OCI-LY7 (cell line): ENCODE data around the gene ZGPAT. TPM values are rescaled to one million over a fixed set of nuclear protein-coding genes. Genes with fewer than 3 reads are reported as not detected.

Experiments used
- BruUV-seq: library from RNA; stranded (reverse); fragments of 400-500 nt; replicated peaks from 2 replicates; lab custom pipeline; 2021; lab: Mats Ljungman, UMichigan
- CTCF ChIA-PET: fragments of 300-600 bp; sonication (Branson Sonifier 250); formaldehyde crosslinking; loops from one replicate; lab custom pipeline; 2022; ENCODE audit warnings: antibody characterized with exemption; ENCODE audit not compliant: unreplicated experiment; lab: Charles Lee
- POLR2A ChIA-PET: fragments of 300-600 bp; sonication (Branson Sonifier 250); formaldehyde crosslinking; loops from one replicate; lab custom pipeline; 2022; ENCODE audit warnings: antibody characterized with exemption; lab: Charles Lee
- DNase-seq: peaks from one replicate; pipeline ENCODE4 v3.0.0-alpha.2; 2015; ENCODE audit warnings: low spot score
- H2AFZ ChIP-seq: fragments of 200-600 bp; sonication (generic), shearing (Covaris generic); 2 replicates; pipeline ENCODE4 v1.6.1; 2014; ENCODE audit warnings: mild to moderate bottlenecking, antibody characterized with exemption, low read length, moderate library complexity
- H3K27ac ChIP-seq: fragments of 200-600 bp; sonication (generic); 2 replicates; pipeline ENCODE4 v1.5.1; 2014; ENCODE audit warnings: mixed run types, low read depth, mild to moderate bottlenecking, moderate library complexity, low read length, inconsistent platforms; ENCODE audit not compliant: poor library complexity, severe bottlenecking
- H3K36me3 ChIP-seq: fragments of 200-600 bp; sonication (generic); 2 replicates; pipeline ENCODE4 v1.6.1; 2014; ENCODE audit warnings: mild to moderate bottlenecking, antibody characterized with exemption, low read length, moderate library complexity, mixed read lengths; ENCODE audit not compliant: insufficient read depth
- H3K4me1 ChIP-seq: fragments of 200-600 bp; sonication (generic); 2 replicates; pipeline ENCODE4 v1.5.1; 2014; ENCODE audit warnings: mild to moderate bottlenecking, low read length; ENCODE audit not compliant: insufficient read depth, poor library complexity, severe bottlenecking
- H3K4me2 ChIP-seq: fragments of 200-600 bp; sonication (generic); 2 replicates; pipeline ENCODE4 v1.6.1; 2014; ENCODE audit warnings: mild to moderate bottlenecking, low read length
- H3K4me3 ChIP-seq: fragments of 200-600 bp; sonication (generic); 2 replicates; pipeline ENCODE4 v1.5.1; 2014; ENCODE audit warnings: mild to moderate bottlenecking, low read depth, low read length; ENCODE audit not compliant: poor library complexity, severe bottlenecking
- H3K79me2 ChIP-seq: fragments of 200-600 bp; sonication (generic); 2 replicates; pipeline ENCODE4 v1.6.1; 2016; ENCODE audit warnings: low read depth, mild to moderate bottlenecking, low read length, moderate library complexity, mixed read lengths; ENCODE audit not compliant: insufficient read depth
- H3K9me2 ChIP-seq: fragments of 200-600 bp; sonication (generic); 2 replicates; pipeline ENCODE4 v1.6.1; 2016; ENCODE audit warnings: mild to moderate bottlenecking, low read length, mixed read lengths; ENCODE audit not compliant: insufficient read depth
- H3K9me3 ChIP-seq: fragments of 200-600 bp; sonication (generic); 2 replicates; pipeline ENCODE4 v1.6.1; 2014; ENCODE audit warnings: mild to moderate bottlenecking, mixed run types, low read length, mixed read lengths
- H4K20me1 ChIP-seq: fragments of 200-600 bp; sonication (generic); 2 replicates; pipeline ENCODE4 v1.6.1; 2014; ENCODE audit warnings: mild to moderate bottlenecking, antibody characterized with exemption, low read length, moderate library complexity, mixed read lengths; ENCODE audit not compliant: insufficient read depth
- EZH2phosphoT487 ChIP-seq: fragments of 200-600 bp; sonication (generic); IDR thresholded peaks from 2 replicates; pipeline ENCODE4 v1.6.1; 2018; ENCODE audit warnings: low read depth, borderline replicate concordance, mild to moderate bottlenecking, mixed run types, antibody characterized with exemption, low read length, moderate library complexity, mixed read lengths
- intact Hi-C: fragments of 100-400 bp; cut with micrococcal nuclease; formaldehyde crosslinking; loops from one replicate; pipeline ENCODE4 v1.10.0; 2022; ENCODE audit not compliant: unreplicated experiment
- total RNA-seq, 2 experiments: library from RNA; depleted of rRNA in 1 of 2; stranded (reverse); fragments of >200 nt in 1 of 2; shearing (Covaris generic) in 1 of 2; gene quantifications; 2 replicates each; pipeline ENCODE4 v1.2.3, GENCODE V29; 2014 to 2022
- TF ChIP-seq, protein P1 (sequence below): fragments of 200-600 bp; sonication (generic); conservative IDR thresholded peaks from 2 replicates; pipeline ENCODE4 v1.5.1; 2014; ENCODE audit warnings: mild to moderate bottlenecking, antibody characterized with exemption, low read length, moderate library complexity, mixed read lengths

Gene ZGPAT
- total RNA-seq, 2 experiments from 2014 or later = 43.9 to 55.4 TPM

DNA sequence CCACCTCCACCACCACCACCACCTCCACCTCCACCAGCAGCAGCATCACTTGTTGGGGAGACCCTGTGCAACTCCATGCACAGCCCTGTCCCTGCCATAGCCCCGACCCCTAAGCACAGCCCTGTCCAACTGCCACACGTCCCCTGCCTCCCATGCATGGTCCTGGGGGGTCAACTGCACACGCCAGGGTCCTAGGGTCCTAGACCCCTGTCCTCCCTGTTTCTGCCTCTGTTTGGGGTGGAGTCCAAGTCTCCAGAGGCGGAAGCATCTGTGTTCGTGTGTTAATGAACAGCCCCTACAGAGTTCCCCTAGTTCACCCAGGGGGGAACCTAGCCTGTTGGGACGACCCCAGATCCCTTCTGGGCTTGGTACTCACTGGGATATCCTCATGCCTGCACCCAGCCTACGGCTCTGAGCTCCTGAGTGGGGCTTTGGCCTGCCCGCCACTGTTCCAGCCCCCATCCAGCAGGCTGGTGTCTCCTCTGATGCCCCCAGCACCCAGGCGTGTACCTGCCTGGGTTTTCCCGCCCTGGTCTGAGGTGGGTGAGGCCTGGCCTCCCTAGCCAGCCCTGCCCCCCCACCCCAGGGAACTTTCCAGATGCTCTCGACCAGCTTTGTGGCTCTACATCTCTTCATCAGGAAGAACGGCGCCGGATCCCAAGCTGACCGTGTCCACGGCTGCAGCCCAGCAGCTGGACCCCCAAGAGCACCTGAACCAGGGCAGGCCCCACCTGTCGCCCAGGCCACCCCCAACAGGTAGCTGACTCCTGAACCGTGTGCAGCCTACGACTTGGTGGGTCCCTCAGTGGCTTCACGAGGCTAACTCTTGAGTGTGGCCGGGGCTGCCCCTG lies 13.9 kb upstream of the ZGPAT start:
- no peaks in the 10 kb centered on the region for H3K9me2 ChIP-seq
- intact Hi-C loops = no loop called here
- no peak for DNase-seq
- H3K4me3 ChIP-seq = no peak overlapping the region
- no TSS peak for BruUV-seq
- no peaks in the 10 kb centered on the region for H3K79me2 ChIP-seq
- H3K9me3 ChIP-seq = no peaks in the 10 kb centered on the region
- POLR2A ChIA-PET = interaction anchor here (1.0 kb wide), 1 partner anchor 170 kb away, joined by 4 read pairs; no protein-coding TSS in a partner anchor
- no peak overlapping the region for H3K27ac ChIP-seq
- H3K4me1 ChIP-seq = peaks cover 1% of the 10 kb centered on the region
- TF ChIP-seq, protein P1, sequence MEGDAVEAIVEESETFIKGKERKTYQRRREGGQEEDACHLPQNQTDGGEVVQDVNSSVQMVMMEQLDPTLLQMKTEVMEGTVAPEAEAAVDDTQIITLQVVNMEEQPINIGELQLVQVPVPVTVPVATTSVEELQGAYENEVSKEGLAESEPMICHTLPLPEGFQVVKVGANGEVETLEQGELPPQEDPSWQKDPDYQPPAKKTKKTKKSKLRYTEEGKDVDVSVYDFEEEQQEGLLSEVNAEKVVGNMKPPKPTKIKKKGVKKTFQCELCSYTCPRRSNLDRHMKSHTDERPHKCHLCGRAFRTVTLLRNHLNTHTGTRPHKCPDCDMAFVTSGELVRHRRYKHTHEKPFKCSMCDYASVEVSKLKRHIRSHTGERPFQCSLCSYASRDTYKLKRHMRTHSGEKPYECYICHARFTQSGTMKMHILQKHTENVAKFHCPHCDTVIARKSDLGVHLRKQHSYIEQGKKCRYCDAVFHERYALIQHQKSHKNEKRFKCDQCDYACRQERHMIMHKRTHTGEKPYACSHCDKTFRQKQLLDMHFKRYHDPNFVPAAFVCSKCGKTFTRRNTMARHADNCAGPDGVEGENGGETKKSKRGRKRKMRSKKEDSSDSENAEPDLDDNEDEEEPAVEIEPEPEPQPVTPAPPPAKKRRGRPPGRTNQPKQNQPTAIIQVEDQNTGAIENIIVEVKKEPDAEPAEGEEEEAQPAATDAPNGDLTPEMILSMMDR = no peak
- TF ChIP-seq EZH2phosphoT487 = no peak
- CTCF ChIA-PET = interaction anchor here (0.5 kb wide), 1 partner anchor 32 kb away, joined by 4 read pairs; no protein-coding TSS in a partner anchor
- no peak overlapping the region for H3K4me2 ChIP-seq
- H4K20me1 ChIP-seq = no peaks in the 10 kb centered on the region
- peaks cover 26% of the 10 kb centered on the region for H3K36me3 ChIP-seq
- no peak overlapping the region for H2AFZ ChIP-seq

DNA sequence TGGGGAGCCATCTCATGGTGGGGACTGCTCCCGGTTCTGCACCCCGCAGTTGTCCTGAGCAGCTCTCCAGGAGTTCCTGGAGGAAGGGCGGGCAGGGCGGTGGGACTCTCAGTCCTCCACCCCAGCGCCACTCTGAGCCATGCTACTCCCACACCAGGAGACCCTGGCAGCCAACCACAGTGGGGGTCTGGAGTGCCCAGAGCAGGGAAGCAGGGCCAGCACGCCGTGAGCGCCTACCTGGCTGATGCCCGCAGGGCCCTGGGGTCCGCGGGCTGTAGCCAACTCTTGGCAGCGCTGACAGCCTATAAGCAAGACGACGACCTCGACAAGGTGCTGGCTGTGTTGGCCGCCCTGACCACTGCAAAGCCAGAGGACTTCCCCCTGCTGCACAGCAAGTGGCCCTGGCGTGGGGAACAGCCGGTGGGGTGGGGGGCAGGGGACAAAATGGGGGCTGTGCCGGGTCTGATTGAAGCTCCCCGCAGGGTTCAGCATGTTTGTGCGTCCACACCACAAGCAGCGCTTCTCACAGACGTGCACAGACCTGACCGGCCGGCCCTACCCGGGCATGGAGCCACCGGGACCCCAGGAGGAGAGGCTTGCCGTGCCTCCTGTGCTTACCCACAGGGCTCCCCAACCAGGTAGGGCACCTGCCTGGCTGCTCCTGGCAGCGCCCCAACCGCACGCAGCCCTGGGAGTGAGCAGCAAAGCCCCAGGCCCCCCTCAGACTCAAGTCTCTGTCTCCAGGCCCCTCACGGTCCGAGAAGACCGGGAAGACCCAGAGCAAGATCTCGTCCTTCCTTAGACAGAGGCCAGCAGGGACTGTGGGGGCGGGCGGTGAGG lies 13.0 kb upstream of the ZGPAT start:
- TF ChIP-seq, protein P1 = no peak
- no peak for TF ChIP-seq EZH2phosphoT487
- no peaks in the 10 kb centered on the region for H4K20me1 ChIP-seq
- no peaks in the 10 kb centered on the region for H3K79me2 ChIP-seq
- H3K36me3 ChIP-seq = peaks cover 29% of the 10 kb centered on the region
- ChIA-PET CTCF (interaction anchor here (0.5 kb wide), 1 partner anchor 31 kb away, joined by 4 read pairs; no protein-coding TSS in a partner anchor), POLR2A (interaction anchor here (1.0 kb wide), 1 partner anchor 169 kb away, joined by 4 read pairs; no protein-coding TSS in a partner anchor)
- BruUV-seq = no TSS peak
- H2AFZ ChIP-seq = no peak overlapping the region
- no peaks in the 10 kb centered on the region for H3K9me2 ChIP-seq
- no peak overlapping the region for H3K27ac ChIP-seq
- DNase-seq = no peak
- intact Hi-C loops = no loop called here
- no peaks in the 10 kb centered on the region for H3K9me3 ChIP-seq
- no peak overlapping the region for H3K4me3 ChIP-seq
- H3K4me2 ChIP-seq = no peak overlapping the region
- H3K4me1 ChIP-seq = peaks cover 9% of the 10 kb centered on the region
